EL (cell line): ENCODE measurements around the gene PLXNA2.

Experiments
- DNase-seq: peaks from one replicate; pipeline ENCODE4 v3.0.0-alpha.2; 2016

PLXNA2 gene

GRCh38 chr1:208033236-208033635 is 210.9 kb downstream of the PLXNA2 start:
- no peak for DNase-seq

- no peak for DNase-seq
Measured at GRCh38 chr1:208031932-208032320, 212.3 kb downstream of the PLXNA2 start.

- DNase-seq, result no peak
Measured at GRCh38 chr1:208031316-208031931, 212.8 kb downstream of the PLXNA2 start.

GRCh38 chr1:208030288-208031091 is 213.7 kb downstream of the PLXNA2 start:
- peak; percentile 28 for DNase-seq

GRCh38 chr1:208029381-208030287 is 214.6 kb downstream of the PLXNA2 start:
- DNase-seq, result peak; percentile 70

GRCh38 chr1:208028526-208028925 is 215.7 kb downstream of the PLXNA2 start:
- DNase-seq, result peak; percentile 21

- DNase-seq, result no peak
Measured at GRCh38 chr1:208027861-208028260, 216.3 kb downstream of the PLXNA2 start.

GRCh38 chr1:208026880-208027438 is 217.2 kb downstream of the PLXNA2 start:
- DNase-seq, result no peak

GRCh38 chr1:208025031-208025430 is 219.2 kb downstream of the PLXNA2 start:
- DNase-seq, result no peak

GRCh38 chr1:208024406-208024805 is 219.8 kb downstream of the PLXNA2 start:
- DNase-seq, result no peak

- no peak for DNase-seq
Measured at GRCh38 chr1:208019257-208019656, 224.9 kb downstream of the PLXNA2 start.

- no peak for DNase-seq
Measured at GRCh38 chr1:208015255-208015654, 228.9 kb downstream of the PLXNA2 start.

- DNase-seq, result no peak
Measured at GRCh38 chr1:208013210-208013609, 231.0 kb downstream of the PLXNA2 start.

GRCh38 chr1:208012721-208013120 is 231.5 kb downstream of the PLXNA2 start:
- DNase-seq, result no peak

GRCh38 chr1:208010487-208011071 is 233.6 kb downstream of the PLXNA2 start:
- DNase-seq, result no peak

GRCh38 chr1:208009706-208010444 is 234.3 kb downstream of the PLXNA2 start:
- no peak for DNase-seq

- DNase-seq, result no peak
Measured at GRCh38 chr1:208009303-208009702, 234.9 kb downstream of the PLXNA2 start.

GRCh38 chr1:208008534-208008933 is 235.7 kb downstream of the PLXNA2 start:
- no peak for DNase-seq

- DNase-seq, result peak; percentile 76
Measured at GRCh38 chr1:208007938-208008342, 236.2 kb downstream of the PLXNA2 start.

- no peak for DNase-seq
Measured at GRCh38 chr1:208007319-208007937, 236.8 kb downstream of the PLXNA2 start.

- no peak for DNase-seq
Measured at GRCh38 chr1:208006258-208006920, 237.8 kb downstream of the PLXNA2 start.
